Measurements from ENCODE around the gene MCTP1.

Gene MCTP1

DNA sequence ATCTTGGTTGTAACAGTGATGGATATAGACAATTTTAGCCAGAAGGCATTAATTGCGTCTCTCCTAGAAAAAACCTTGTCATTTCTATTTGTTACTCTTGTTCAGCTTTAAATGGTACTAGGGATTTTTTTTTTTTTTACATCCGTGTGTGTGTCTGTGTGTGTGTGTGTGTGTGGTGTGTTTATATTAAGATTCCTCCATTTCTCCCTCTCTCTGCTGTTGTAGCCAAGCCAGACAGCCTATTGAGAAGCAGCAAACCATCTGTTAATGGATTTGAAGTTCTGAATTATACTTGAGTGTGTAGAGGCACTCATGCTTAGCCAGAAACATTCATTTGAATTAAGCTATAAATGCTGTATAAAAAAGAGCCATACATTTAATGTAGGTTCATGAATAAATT is 594.1 kb downstream of the MCTP1 start:
- no peak for DNase-seq

DNA sequence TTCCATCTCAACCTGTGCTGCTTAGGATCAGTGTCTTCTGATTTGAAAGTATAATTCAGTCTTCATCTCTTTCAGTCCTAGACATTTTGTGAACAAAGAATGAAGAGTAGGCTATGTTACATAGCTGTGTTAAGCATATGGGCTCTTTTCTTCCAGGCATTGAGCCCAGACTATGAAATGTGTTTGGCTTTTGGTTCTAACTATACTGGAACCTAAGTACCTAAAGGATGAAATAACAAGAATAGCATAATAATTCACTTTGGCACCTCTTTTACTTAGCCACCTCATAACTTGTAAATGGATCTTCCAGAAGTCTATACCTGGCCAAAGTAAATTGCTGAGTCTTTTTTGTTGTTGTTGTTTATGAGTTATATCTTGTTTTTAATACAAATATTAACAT is 595.0 kb downstream of the MCTP1 start:
- DNase-seq, result no peak

DNA sequence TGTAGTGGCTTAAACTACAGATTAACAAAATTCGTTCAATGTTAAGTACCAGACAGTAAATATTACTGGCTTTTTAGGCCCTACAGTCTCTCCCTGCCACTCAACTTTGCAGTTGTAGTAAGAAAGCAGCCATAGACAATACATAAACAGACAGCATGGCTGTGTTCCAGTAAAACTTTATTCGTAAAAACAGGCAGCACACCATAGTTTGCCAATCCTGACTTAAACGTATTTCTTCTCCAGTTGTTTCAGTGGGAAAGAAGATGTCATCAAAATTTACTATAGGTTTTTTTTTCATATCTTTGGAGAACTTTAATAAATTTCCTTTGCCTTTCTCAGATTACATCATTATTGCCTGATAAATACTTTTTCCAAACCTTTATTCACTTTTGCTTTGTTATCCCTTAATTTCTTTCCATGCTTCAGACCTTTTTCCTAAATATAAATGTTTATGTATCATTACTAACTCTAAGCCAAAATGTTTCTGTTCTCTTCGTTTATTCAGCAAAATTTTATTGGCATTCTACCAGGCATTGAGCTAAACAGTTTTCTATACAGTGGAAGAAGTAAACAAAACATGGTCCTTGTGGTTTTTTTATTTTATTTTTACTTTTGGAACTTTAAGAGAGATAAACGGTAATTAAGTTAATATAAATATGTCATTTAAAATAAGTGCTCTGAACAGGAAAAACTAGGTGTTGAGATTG is 601.9 kb downstream of the MCTP1 start:
- DNase-seq, result no peak

DNA sequence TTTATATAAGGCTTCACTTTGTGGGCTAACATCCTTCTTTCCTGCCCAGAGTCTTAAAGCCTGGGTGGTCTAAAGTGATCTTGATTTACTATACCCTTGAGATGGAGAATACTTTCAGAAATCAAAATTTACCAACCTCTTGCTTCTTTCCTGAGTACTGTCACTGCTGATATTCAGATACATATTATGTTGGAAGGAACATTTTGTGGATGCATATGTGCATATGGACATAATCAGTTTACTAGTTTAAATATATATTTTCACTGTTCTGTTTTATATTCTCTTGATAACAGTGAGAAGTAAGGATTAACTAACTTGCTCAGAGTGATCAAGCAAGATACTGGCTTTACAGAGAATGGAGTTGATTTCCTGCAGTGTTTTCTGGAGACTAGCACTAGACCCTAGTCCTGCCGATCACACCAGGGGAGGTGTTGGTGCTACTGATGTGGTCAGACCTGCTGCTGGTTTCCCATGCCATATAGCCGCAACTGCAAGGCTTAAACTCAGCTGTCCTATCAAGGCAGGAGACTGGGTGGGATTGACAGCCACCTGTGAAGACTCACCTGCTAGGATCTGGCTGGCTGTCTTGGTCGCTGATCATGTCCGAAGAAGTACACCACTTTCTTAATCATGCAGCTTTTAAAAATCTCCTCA is 608.8 kb downstream of the MCTP1 start:
- no peak for DNase-seq

DNA sequence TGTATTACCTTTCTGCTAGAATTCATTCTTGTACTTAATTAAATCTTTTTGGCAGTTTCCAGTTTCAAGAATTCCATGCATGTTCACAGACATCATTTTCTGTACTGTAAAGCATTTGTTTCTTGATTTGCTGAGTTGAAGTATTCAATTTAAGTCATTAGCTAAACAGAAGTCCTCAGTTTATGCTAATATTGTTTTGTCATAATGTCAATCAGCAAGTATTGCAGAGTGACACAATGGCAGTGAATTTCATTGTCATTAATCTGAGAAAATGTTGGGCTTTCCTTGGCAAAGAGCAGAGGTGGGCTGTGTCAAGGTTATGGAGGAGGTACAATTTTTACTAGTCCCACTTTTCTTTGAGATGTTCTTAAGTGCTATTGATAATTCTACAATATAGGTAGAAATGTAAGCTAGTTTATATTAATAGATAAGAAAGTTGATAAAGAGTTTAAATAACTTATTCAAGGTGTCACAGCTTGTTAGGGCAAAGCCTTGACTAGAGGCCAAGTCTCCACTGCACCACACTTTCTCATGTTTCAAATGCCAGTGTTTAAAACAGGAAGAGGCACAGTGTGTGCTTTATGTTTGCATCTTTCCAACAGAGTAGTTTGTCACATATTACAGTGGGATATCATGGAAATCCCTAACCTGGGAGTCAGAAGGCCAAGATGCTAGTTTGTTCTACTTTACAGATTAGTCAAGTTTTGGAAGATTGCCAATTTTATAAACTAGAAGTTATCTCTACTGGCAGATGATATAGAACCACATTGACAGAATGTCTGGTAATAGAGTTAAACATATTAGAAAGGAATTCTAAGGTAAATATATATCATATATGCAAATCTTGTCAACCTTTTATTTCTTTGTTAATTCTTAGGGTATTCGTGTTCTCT is 610.2 kb downstream of the MCTP1 start:
- DNase-seq, result no peak

DNA sequence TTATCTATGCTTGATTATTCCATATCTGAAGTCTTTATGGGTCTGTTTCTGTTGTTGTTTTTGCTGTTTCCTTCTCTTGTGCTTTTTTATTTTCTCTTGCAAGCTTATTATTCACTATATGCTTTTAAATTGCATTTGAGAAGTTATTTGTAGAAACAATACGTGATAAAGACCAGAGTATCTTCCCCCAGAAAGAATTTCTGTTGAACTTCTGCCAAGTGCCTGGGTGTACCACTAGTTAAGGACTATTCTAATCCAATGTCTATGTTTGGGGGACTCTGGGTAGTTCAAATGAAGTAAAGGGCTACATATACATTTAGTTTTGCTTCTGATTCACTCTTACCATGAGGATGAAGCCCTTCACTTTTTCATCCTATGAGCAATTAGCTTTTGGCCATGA is 612.1 kb downstream of the MCTP1 start:
- DNase-seq, result no peak

DNA sequence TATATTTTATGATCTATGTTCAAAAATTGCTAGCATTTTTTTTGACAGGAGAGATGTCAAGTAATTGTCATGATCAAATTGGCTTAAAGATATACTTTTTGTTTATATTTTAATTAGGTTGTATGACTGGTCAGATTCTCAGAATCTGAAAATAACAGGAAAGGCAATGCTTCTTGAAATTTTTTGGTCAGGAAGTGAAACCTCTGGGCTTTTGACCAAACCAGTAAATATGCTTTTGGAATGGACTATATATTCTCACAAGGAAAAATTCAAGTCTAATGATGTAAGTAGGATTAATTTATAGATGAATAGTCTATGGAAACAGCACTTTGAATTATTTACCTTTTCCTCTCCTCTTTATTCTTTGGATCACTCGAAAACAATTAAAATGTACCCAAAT is 614.2 kb downstream of the MCTP1 start:
- no peak for DNase-seq

DNA sequence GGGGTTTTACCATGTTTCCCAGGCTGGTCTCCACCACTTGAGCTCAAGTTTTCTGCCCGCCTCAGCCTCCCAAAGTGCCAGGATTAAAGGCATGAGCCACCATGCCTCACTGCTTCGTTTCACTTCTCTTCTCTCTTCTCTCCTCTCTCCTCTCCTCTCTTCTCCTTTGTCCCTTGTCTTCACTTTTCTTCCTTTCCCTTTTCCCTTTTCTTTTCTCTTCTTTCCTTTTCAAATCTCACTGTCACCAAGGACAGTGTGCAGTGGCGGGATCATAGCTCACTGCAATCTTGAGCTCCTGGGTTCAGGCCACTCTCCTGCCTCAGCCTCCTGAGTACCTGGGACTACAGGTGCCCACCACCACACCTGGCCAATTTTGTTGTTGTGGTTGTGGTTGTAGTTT is 617.0 kb downstream of the MCTP1 start:
- no peak for DNase-seq

DNA sequence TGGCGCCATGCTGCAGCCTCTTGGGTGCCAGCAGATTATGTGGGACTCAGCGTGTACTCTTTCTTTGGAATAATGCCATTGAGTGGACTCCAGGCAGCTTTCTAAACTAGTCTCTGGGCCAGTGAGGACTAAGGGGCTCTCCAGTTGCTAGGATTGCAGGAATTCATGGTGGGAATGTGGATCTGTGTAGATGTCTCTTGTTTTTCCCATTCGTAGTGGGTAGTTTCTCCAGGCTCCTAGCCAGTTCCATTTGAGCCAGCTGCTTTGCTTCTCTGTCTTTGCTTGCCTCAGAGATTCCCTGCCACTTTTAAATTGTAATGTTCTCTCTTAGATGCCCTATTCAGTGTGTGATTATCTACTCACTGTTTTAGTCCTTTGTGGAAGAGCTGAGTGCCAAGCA is 623.8 kb downstream of the MCTP1 start:
- no peak for DNase-seq

DNA sequence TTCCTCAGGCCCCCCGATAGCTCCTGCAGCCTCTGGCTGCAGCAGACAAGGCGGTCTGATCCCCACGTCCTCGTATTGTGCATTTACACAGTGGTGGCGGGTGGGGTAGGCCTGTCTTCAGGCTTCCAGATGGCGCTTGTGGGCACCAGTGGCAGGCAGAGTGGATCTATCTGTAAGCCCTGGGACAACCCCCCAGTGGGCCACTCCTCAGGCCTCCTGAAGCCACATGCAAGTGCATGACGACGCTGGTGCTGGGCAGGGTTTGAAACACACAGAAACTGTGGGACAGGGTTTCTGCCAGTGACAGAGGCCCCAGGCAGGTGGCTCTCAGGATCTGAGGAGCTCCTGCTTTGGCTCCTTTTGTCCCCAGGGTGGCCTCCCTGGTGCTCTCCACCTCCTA is 624.4 kb downstream of the MCTP1 start:
- no peak for DNase-seq

DNA sequence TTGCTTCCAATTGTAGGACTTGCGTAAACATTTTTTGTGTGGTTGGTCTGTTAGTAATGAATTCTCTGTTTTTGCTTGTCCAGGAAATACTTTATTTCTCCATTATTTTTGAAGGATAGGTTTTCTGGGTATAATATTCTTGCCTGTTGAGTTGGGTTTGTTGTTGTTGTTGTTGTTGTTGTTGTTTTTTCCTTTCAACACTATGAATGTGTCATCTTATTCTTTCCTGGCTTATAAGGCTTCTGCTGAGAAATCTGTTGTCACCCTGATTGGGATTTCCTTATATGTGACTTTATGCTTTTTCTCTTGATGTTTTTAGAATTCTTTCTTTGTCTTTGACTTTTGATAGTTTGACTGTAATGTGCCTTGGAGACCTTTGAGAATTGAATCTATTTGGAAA is 626.6 kb downstream of the MCTP1 start:
- DNase-seq, result no peak

Measured in stimulated activated CD4-positive, alpha-beta T cell treated with anti-CD3 and anti-CD28 coated beads, Interleukin-4, amount 100 ng/mL, for 1 hour (primary cell).